ENCODE measurements around the gene RRAGD. TPM values are rescaled to one million over a fixed set of nuclear protein-coding genes. Genes with fewer than 3 reads are reported as not detected.

The RRAGD gene
- total and polyA plus RNA-seq, 3 experiments from 2014 or later, result 1.4 to 8.7 (median 7.3) TPM

DNA sequence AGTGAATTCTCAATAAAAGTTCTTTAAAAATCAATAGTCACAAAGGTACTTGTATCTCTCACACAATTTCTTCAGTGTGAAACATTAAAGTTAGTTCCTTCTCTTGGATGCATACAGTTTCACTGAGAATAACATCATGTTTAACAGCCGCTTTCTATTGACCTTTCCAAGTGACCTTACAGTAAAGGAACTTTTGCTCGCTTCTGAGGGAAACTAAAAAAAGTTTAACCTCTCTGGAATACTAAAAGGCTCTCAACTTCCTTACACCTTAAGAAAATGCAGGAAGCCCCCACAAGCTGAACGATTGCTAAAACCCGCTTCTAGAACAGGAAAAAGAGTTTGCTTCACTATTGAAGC is 1.3 kb downstream of the RRAGD start:
- no peaks in the 10 kb centered on the region for H3K9me3 Mint-ChIP-seq
- ChIA-PET CTCF (interaction anchor here (2.2 to 5.1 kb wide), 3 partner anchors 22 to 39 kb away, joined by 7 to 24 read pairs (median 7); no protein-coding TSS in a partner anchor), POLR2A (no interaction called here)
- peaks cover 0 to 4% (median 0%) of the 10 kb centered on the region in 3 donors for H3K36me3 Mint-ChIP-seq
- peak overlapping the region in 5 of 8 donors; percentile 52 to 77 (median 71) for H3K27ac Mint-ChIP-seq
- Histone ChIP-seq H3K4me3 (ENCODE audit: low read length) (peak overlapping the region; percentile 53), H3K27ac (ENCODE audit: low read depth, low read length) (no peak overlapping the region), H3K9me3 (ENCODE audit: low read length) (no peaks in the 10 kb centered on the region), H3K36me3 (ENCODE audit: insufficient read depth, low read length) (no peaks in the 10 kb centered on the region), H3K4me1 (ENCODE audit: insufficient read depth, low read length) (peaks cover 20% of the 10 kb centered on the region), H3K27me3 (ENCODE audit: insufficient read depth, low read length, poor library complexity, severe bottlenecking) (peaks cover 4% of the 10 kb centered on the region)
- peaks cover 17 to 24% of the 10 kb centered on the region in 2 donors for H3K27me3 Mint-ChIP-seq
- no peak for DNase-seq
- peaks cover 10 to 29% (median 14%) of the 10 kb centered on the region in 3 donors for H3K4me1 Mint-ChIP-seq
- H3K4me3 Mint-ChIP-seq, result peak overlapping the region; percentile 79 to 92 (median 84)

DNA sequence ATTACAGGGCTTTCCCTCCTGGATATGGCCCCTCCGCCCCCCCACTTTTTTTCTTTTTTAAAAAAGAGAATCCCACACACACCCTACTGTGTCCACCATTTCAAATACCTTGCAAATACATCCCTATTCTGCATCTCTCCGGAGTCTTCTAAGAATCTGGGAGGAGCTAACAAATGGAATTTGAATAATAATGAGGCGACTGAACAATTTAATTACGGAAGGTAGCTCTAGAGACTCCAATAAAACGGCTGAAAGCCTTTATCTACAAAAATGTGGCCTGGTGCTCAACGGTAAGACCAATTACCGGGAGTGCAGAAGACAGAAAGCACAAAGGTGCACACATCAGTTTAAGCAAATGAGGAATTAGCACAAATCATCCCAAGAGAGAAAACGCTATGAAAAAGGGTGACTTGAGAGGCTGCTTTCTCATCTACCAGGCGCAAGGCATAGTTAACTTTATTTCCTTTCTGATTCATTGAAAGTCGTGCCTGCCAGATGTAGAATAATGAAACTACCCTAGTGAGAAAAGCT is 1.8 kb downstream of the RRAGD start:
- ChIA-PET POLR2A (no interaction called here), CTCF (interaction anchor here (2.2 to 5.1 kb wide), 3 partner anchors 22 to 38 kb away, joined by 7 to 24 read pairs (median 7); no protein-coding TSS in a partner anchor)
- Histone ChIP-seq H3K9me3 (ENCODE audit: low read length) (no peaks in the 10 kb centered on the region), H3K27me3 (ENCODE audit: insufficient read depth, low read length, poor library complexity, severe bottlenecking) (peaks cover 4% of the 10 kb centered on the region), H3K27ac (ENCODE audit: low read depth, low read length) (no peak overlapping the region), H3K4me3 (ENCODE audit: low read length) (no peak overlapping the region), H3K4me1 (ENCODE audit: insufficient read depth, low read length) (peaks cover 20% of the 10 kb centered on the region), H3K36me3 (ENCODE audit: insufficient read depth, low read length) (no peaks in the 10 kb centered on the region)
- Mint-ChIP-seq H3K4me1 (peaks cover 10 to 29% (median 14%) of the 10 kb centered on the region in 3 donors), H3K27me3 (peaks cover 12 to 20% of the 10 kb centered on the region in 2 donors), H3K27ac (peak overlapping the region in 4 of 8 donors; percentile 10 to 71 (median 51)), H3K4me3 (peak overlapping the region; percentile 79 to 92 (median 84)), H3K36me3 (peaks cover 0 to 4% (median 0%) of the 10 kb centered on the region in 3 donors), H3K9me3 (no peaks in the 10 kb centered on the region)
- DNase-seq, result no peak

DNA sequence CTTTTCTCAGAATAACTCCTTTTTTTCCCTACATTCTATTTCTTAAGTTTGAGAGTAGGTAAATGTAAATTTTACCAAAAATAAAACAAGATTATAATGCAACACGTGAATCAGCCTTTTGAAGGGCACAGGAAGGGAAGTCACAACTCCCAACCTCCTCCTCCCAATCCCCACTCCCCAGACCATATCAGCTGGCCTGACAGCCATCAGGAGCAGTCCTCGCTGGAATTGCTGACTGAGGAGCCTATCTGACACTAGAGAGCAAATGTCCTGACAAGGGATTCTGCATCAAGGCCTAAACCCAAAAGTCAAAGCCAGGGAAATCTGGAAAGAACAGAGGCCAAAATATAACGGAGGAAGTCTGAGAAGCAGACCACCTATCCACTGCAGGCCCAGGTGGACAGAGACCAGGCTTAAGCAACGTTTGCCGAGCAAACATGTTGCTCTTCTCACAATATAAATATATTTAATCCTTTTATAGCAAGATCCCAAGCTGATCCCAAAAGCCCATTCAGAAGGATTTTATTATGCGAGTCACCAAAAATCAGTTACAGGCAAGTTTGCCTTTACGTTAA is 2.5 kb downstream of the RRAGD start:
- peaks cover 8 to 14% of the 10 kb centered on the region in 2 donors for H3K27me3 Mint-ChIP-seq
- Histone ChIP-seq H3K36me3 (ENCODE audit: insufficient read depth, low read length) (no peaks in the 10 kb centered on the region), H3K27ac (ENCODE audit: low read depth, low read length) (no peak overlapping the region), H3K4me1 (ENCODE audit: insufficient read depth, low read length) (peaks cover 20% of the 10 kb centered on the region), H3K27me3 (ENCODE audit: insufficient read depth, low read length, poor library complexity, severe bottlenecking) (peaks cover 4% of the 10 kb centered on the region), H3K4me3 (ENCODE audit: low read length) (no peak overlapping the region), H3K9me3 (ENCODE audit: low read length) (no peaks in the 10 kb centered on the region)
- no peak for DNase-seq
- POLR2A ChIA-PET, result no interaction called here
- H3K36me3 Mint-ChIP-seq, result peaks cover 0 to 4% (median 0%) of the 10 kb centered on the region in 3 donors
- CTCF ChIA-PET, result interaction anchor here (0.9 to 5.1 kb wide), 3 partner anchors 23 to 38 kb away, joined by 3 to 24 read pairs (median 7); no protein-coding TSS in a partner anchor
- H3K4me3 Mint-ChIP-seq, result peak overlapping the region in 4 of 7 donors; percentile 19 to 92 (median 46)
- H3K27ac Mint-ChIP-seq, result peak overlapping the region in 1 of 8 donors; percentile 60
- H3K4me1 Mint-ChIP-seq, result peaks cover 10 to 29% (median 14%) of the 10 kb centered on the region in 3 donors
- no peaks in the 10 kb centered on the region for H3K9me3 Mint-ChIP-seq

DNA sequence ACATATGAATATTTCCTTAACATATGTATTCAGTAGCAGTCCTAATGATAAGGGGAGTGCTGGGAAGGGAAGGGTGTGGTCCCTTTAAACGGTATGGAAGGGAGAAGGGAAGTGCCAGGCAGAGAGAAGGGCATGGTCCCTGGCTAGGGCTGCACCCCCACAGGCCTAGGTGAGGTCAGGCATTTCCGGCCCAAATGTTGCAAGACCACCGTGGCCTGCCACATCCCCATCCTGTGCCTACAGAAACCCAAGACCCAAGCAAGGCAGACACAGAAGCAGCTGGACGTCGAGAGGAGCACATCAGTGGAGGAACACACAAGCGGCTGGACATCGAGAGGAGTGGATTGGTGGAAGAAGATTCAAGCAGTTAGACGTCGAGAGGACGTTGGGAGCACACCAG is 5.9 kb downstream of the RRAGD start:
- POLR2A ChIA-PET, result interaction anchor here (0.5 kb wide), 1 partner anchor 293 kb away, joined by 3 read pairs; no protein-coding TSS in a partner anchor

DNA sequence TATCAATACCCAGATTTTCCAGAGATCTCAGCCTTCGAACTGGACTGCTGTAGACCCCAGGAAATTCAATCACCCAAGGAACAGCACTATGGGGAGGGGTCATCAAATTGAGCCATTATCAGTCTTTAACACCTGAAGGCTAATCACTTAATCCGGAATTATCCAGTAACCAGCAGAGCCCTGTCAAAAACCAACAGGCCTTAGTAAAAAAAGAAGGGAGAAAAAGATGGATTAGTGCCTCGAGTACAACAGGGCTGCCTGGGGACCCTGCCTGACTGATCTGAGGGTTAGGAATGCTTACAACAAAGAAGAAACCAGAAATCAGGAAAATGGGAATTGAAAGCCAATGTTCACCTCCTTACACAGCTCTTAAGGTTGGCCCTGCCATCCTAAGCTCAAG is 7.6 kb downstream of the RRAGD start:
- Histone ChIP-seq H3K4me3 (ENCODE audit: low read length) (no peak overlapping the region), H3K27ac (ENCODE audit: low read depth, low read length) (no peak overlapping the region), H3K4me1 (ENCODE audit: insufficient read depth, low read length) (no peaks in the 10 kb centered on the region), H3K27me3 (ENCODE audit: insufficient read depth, low read length, poor library complexity, severe bottlenecking) (no peaks in the 10 kb centered on the region), H3K9me3 (ENCODE audit: low read length) (no peaks in the 10 kb centered on the region), H3K36me3 (ENCODE audit: insufficient read depth, low read length) (no peaks in the 10 kb centered on the region)
- Mint-ChIP-seq H3K9me3 (no peaks in the 10 kb centered on the region), H3K4me1 (peaks cover 0 to 6% (median 0%) of the 10 kb centered on the region in 3 donors), H3K4me3 (no peak overlapping the region), H3K36me3 (no peaks in the 10 kb centered on the region), H3K27me3 (peaks cover 2 to 4% of the 10 kb centered on the region in 2 donors), H3K27ac (no peak overlapping the region)
- DNase-seq, result no peak
- POLR2A ChIA-PET, result no interaction called here
- CTCF ChIA-PET, result interaction anchor here (1.7 kb wide), 1 partner anchor 32 kb away, joined by 4 read pairs; no protein-coding TSS in a partner anchor

More for the DNA sequence above, 5.9 kb downstream of the RRAGD start:
- Histone ChIP-seq H3K4me3 (ENCODE audit: low read length) (no peak overlapping the region), H3K4me1 (ENCODE audit: insufficient read depth, low read length) (peaks cover 10% of the 10 kb centered on the region), H3K9me3 (ENCODE audit: low read length) (no peaks in the 10 kb centered on the region), H3K36me3 (ENCODE audit: insufficient read depth, low read length) (no peaks in the 10 kb centered on the region), H3K27ac (ENCODE audit: low read depth, low read length) (no peak overlapping the region), H3K27me3 (ENCODE audit: insufficient read depth, low read length, poor library complexity, severe bottlenecking) (no peaks in the 10 kb centered on the region)
- Mint-ChIP-seq H3K9me3 (no peaks in the 10 kb centered on the region), H3K27me3 (peaks cover 4% of the 10 kb centered on the region in 2 donors), H3K4me3 (no peak overlapping the region), H3K4me1 (peaks cover 4 to 15% (median 5%) of the 10 kb centered on the region in 3 donors), H3K36me3 (peaks cover 0 to 1% (median 0%) of the 10 kb centered on the region in 3 donors), H3K27ac (no peak overlapping the region)
- CTCF ChIA-PET, result no interaction called here
- no peak for DNase-seq

DNA sequence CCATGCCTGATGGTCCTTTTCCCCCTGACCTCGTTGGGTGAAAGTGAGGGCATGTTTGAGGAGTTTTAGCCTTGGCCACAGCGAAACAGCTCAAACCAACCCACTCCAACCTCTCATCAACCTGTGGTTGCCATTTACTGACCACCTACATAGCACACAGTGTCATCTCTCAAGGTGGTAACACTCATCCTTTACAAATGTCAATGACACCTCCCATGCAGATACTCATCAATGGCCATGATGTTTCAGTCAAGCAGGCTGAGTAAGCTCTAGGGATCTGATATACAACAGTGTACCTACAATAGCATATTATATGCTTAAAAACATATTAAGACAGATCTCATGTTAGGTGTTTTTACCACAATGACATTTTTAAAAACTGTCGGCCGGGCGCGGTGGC is 9.3 kb downstream of the RRAGD start:
- Histone ChIP-seq H3K27me3 (ENCODE audit: insufficient read depth, low read length, poor library complexity, severe bottlenecking) (no peaks in the 10 kb centered on the region), H3K9me3 (ENCODE audit: low read length) (no peaks in the 10 kb centered on the region), H3K27ac (ENCODE audit: low read depth, low read length) (no peak overlapping the region), H3K4me1 (ENCODE audit: insufficient read depth, low read length) (no peaks in the 10 kb centered on the region), H3K36me3 (ENCODE audit: insufficient read depth, low read length) (no peaks in the 10 kb centered on the region), H3K4me3 (ENCODE audit: low read length) (no peak overlapping the region)
- Mint-ChIP-seq H3K9me3 (no peaks in the 10 kb centered on the region), H3K27me3 (peaks cover 2 to 4% of the 10 kb centered on the region in 2 donors), H3K36me3 (no peaks in the 10 kb centered on the region), H3K4me3 (no peak overlapping the region), H3K27ac (peak overlapping the region in 1 of 8 donors; percentile 3), H3K4me1 (peaks cover 0 to 6% (median 0%) of the 10 kb centered on the region in 3 donors)
- no peak for DNase-seq
- CTCF ChIA-PET, result no interaction called here
- POLR2A ChIA-PET, result interaction anchor here (0.5 kb wide), 1 partner anchor 1025 kb away, joined by 11 read pairs; no protein-coding TSS in a partner anchor

DNA sequence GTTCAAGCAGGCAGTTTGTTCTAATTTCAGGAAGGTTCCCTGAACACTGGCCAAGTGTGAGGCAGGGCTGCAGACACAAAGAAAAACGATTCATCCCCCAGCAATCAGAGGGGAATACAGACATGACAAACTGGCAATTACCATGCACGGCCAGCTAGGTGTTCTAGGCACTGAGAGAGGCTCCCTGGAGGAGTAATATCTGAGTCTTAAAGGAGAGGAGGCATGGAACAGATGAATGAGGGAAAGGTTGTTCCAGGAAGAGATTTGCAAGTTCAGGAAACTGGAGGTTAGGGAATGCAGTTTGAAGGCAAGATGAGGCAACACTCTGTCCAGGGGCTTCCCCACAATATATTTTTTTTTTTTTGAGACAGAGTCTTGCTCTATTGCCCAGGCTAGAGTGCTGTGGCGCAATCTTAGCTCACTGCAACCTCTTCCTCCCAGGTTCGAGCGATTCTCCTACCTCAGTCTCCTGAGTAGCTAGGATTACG is 11.1 kb downstream of the RRAGD start:
- Mint-ChIP-seq H3K4me3 (no peak overlapping the region), H3K9me3 (no peaks in the 10 kb centered on the region), H3K27me3 (peaks cover 0 to 4% of the 10 kb centered on the region in 2 donors), H3K36me3 (no peaks in the 10 kb centered on the region), H3K27ac (no peak overlapping the region), H3K4me1 (no peaks in the 10 kb centered on the region)
- H3K27ac ChIP-seq (ENCODE audit: low read depth, low read length), result no peak overlapping the region
- ChIA-PET CTCF (interaction anchor here (1.0 kb wide), 1 partner anchor 29 kb away, joined by 5 read pairs; no protein-coding TSS in a partner anchor), POLR2A (no interaction called here)
- no peaks in the 10 kb centered on the region for H3K9me3 ChIP-seq (ENCODE audit: low read length)
- no peaks in the 10 kb centered on the region for H3K27me3 ChIP-seq (ENCODE audit: insufficient read depth, low read length, poor library complexity, severe bottlenecking)
- no peaks in the 10 kb centered on the region for H3K36me3 ChIP-seq (ENCODE audit: insufficient read depth, low read length)
- H3K4me3 ChIP-seq (ENCODE audit: low read length), result no peak overlapping the region
- DNase-seq, result no peak
- H3K4me1 ChIP-seq (ENCODE audit: insufficient read depth, low read length), result no peaks in the 10 kb centered on the region

DNA sequence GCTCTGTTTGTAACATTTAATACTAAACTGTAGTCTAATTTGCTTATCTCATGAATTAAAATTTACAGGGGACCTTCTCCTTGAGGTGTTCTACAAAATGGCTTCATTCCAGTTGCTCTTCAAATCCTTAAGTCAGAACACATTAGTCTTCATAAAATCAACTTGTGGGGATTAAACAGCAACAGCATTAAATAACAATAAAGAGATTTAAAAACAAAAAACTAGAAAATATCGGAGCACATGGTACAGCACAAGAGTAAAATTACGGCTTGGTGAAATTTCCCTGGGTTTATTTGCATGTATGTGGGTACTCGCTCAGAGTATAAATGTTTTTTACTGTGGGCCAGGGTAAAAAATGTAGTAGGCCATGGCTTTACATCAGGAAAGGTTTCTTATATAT is 12.0 kb downstream of the RRAGD start:
- no peak overlapping the region for H3K27ac Mint-ChIP-seq
- no peaks in the 10 kb centered on the region for H3K4me1 ChIP-seq (ENCODE audit: insufficient read depth, low read length)
- H3K27ac ChIP-seq (ENCODE audit: low read depth, low read length), result no peak overlapping the region
- ChIA-PET CTCF (no interaction called here), POLR2A (no interaction called here)
- H3K36me3 Mint-ChIP-seq, result no peaks in the 10 kb centered on the region
- H3K9me3 ChIP-seq (ENCODE audit: low read length), result no peaks in the 10 kb centered on the region
- H3K4me1 Mint-ChIP-seq, result no peaks in the 10 kb centered on the region
- H3K9me3 Mint-ChIP-seq, result no peaks in the 10 kb centered on the region
- no peaks in the 10 kb centered on the region for H3K27me3 ChIP-seq (ENCODE audit: insufficient read depth, low read length, poor library complexity, severe bottlenecking)
- H3K4me3 Mint-ChIP-seq, result no peak overlapping the region
- peaks cover 0 to 4% of the 10 kb centered on the region in 2 donors for H3K27me3 Mint-ChIP-seq
- no peak overlapping the region for H3K4me3 ChIP-seq (ENCODE audit: low read length)
- no peaks in the 10 kb centered on the region for H3K36me3 ChIP-seq (ENCODE audit: insufficient read depth, low read length)
- DNase-seq, result no peak
